ENCODE results near the gene LMX1A.

Gene LMX1A

GRCh38 chr1:165353731-165354671 lies 2.5 kb downstream of the LMX1A start:
- Mint-ChIP-seq H3K4me3 (peak overlapping the region; percentile 39 to 56), H3K36me3 (no peaks in the 10 kb centered on the region), H3K27ac (peak overlapping the region; percentile 85), H3K27me3 (peaks cover 69 to 87% of the 10 kb centered on the region in 2 donors), H3K9me3 (no peaks in the 10 kb centered on the region), H3K4me1 (peaks cover 12 to 25% of the 10 kb centered on the region in 2 donors)
- DNase-seq (no peak), ATAC-seq (replicated peaks) (no peak)

- Mint-ChIP-seq H3K36me3 (no peaks in the 10 kb centered on the region), H3K4me1 (peaks cover 12 to 25% of the 10 kb centered on the region in 2 donors), H3K27me3 (peaks cover 65 to 89% of the 10 kb centered on the region in 2 donors), H3K27ac (peak overlapping the region; percentile 91), H3K4me3 (no peak overlapping the region), H3K9me3 (no peaks in the 10 kb centered on the region)
- DNase-seq (no peak), ATAC-seq (replicated peaks) (no peak)
Observed at GRCh38 chr1:165352442-165353293, 3.8 kb downstream of the LMX1A start.

DNA sequence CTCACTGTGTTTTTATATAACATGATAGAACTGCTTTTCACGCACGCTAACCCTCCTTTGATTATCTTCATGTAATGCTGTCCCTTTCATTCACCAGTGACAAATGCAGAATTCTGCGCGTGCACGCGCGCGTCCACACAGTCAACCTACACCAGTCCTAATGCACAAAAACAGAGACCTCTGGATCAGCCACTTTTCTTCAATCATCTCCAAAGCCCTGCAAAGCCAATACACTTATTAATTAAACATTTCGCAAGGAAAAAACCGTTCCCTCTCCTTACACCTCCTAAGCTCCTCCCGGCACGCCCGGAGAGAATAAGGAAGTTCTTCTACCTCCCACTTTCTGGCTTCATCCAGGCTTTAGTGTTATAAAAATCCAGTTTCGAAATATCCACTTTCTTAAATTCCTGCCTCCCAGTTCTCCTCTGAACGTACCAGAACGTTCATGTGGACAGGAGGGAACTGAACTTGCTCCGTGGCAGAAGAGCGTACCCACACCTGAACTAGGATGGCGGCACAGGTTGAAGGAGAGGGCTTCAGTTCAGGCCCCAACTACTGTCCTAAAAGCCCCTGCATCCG lies 4.6 kb downstream of the LMX1A start:
- Mint-ChIP-seq H3K4me3 (peak overlapping the region in 1 of 2 donors; percentile 8), H3K9me3 (no peaks in the 10 kb centered on the region), H3K4me1 (peaks cover 12 to 25% of the 10 kb centered on the region in 2 donors), H3K27ac (peak overlapping the region; percentile 91), H3K36me3 (no peaks in the 10 kb centered on the region), H3K27me3 (peaks cover 65 to 89% of the 10 kb centered on the region in 2 donors)
- no peak for DNase-seq
- ATAC-seq (replicated peaks) = no peak

- peaks cover 64 to 89% of the 10 kb centered on the region in 2 donors for H3K27me3 Mint-ChIP-seq
- ATAC-seq (replicated peaks) (no peak), DNase-seq (no peak)
- H3K4me3 Mint-ChIP-seq = no peak overlapping the region
- H3K9me3 Mint-ChIP-seq = no peaks in the 10 kb centered on the region
- H3K4me1 Mint-ChIP-seq = peaks cover 12 to 25% of the 10 kb centered on the region in 2 donors
- H3K27ac Mint-ChIP-seq = no peak overlapping the region
- H3K36me3 Mint-ChIP-seq = no peaks in the 10 kb centered on the region
Observed at GRCh38 chr1:165350840-165351239, 5.7 kb downstream of the LMX1A start.

- ATAC-seq (replicated peaks) = no peak
- Mint-ChIP-seq H3K36me3 (no peaks in the 10 kb centered on the region), H3K27me3 (peaks cover 59 to 80% of the 10 kb centered on the region in 2 donors), H3K27ac (no peak overlapping the region), H3K4me3 (no peak overlapping the region), H3K4me1 (no peaks in the 10 kb centered on the region), H3K9me3 (peaks cover 0 to 3% of the 10 kb centered on the region in 2 donors)
- no peak for DNase-seq
Observed at GRCh38 chr1:165345502-165345901, 11.0 kb downstream of the LMX1A start.

GRCh38 chr1:165344736-165345135 lies 11.8 kb downstream of the LMX1A start:
- Mint-ChIP-seq H3K27me3 (peaks cover 62 to 83% of the 10 kb centered on the region in 2 donors), H3K9me3 (peaks cover 0 to 3% of the 10 kb centered on the region in 2 donors), H3K4me1 (no peaks in the 10 kb centered on the region), H3K27ac (no peak overlapping the region), H3K4me3 (no peak overlapping the region), H3K36me3 (no peaks in the 10 kb centered on the region)
- no peak for ATAC-seq (replicated peaks)
- DNase-seq = no peak

- DNase-seq (no peak), ATAC-seq (replicated peaks) (no peak)
- no peak overlapping the region for H3K27ac Mint-ChIP-seq
Observed at GRCh38 chr1:165344198-165344597, 12.3 kb downstream of the LMX1A start.

DNA sequence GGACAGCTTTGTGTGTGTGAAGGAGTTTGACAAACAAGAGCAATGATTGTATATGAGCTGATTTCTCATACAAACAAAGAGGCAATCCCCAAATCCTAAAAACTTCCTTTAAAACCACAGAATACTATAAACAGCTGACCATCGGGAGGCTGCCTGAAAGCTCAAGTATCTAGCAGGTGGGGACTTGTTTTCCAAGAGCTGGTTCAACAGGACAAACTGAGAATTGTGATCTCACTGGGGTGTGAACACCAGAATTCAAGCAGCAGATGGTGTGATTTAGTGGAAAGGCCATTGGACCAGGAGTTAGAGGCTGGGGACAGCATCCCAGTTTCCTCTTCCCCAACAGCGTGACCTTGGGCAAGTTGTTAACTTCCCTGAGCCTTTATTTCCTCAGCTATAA lies 13.9 kb downstream of the LMX1A start:
- peaks cover 0 to 3% of the 10 kb centered on the region in 2 donors for H3K9me3 Mint-ChIP-seq
- no peak for DNase-seq
- no peak for ATAC-seq (replicated peaks)
- H3K27me3 Mint-ChIP-seq = peaks cover 47 to 62% of the 10 kb centered on the region in 2 donors
- no peak overlapping the region for H3K27ac Mint-ChIP-seq
- no peaks in the 10 kb centered on the region for H3K4me1 Mint-ChIP-seq
- no peaks in the 10 kb centered on the region for H3K36me3 Mint-ChIP-seq
- no peak overlapping the region for H3K4me3 Mint-ChIP-seq

More at GRCh38 chr1:165344198-165344597, 12.3 kb downstream of the LMX1A start:
- H3K4me1 Mint-ChIP-seq = no peaks in the 10 kb centered on the region
- peaks cover 0 to 3% of the 10 kb centered on the region in 2 donors for H3K9me3 Mint-ChIP-seq
- H3K4me3 Mint-ChIP-seq = no peak overlapping the region
- no peaks in the 10 kb centered on the region for H3K36me3 Mint-ChIP-seq
- peaks cover 58 to 78% of the 10 kb centered on the region in 2 donors for H3K27me3 Mint-ChIP-seq

DNA sequence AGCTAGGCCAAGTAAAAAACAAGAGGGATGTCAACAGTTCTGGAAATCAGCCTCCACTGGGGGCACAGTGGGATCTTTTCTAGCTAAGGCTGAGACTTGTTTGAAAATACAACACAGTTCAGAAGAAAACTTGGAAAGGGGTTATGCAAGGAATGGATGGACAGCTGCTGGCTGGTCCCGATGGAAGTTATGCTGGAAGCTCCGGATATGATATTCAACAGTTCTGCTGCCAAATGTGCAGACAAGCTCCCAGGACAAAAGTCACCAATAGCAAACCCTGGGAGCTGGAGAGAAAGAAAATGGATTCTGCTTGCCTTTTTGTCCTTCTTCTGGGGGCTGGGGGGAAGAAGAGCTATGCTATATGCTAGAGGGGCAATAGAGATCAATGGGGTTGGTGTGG lies 14.3 kb downstream of the LMX1A start:
- peaks cover 43 to 58% of the 10 kb centered on the region in 2 donors for H3K27me3 Mint-ChIP-seq
- DNase-seq = no peak
- no peak overlapping the region for H3K4me3 Mint-ChIP-seq
- no peak overlapping the region for H3K27ac Mint-ChIP-seq
- H3K9me3 Mint-ChIP-seq = peaks cover 0 to 3% of the 10 kb centered on the region in 2 donors
- H3K36me3 Mint-ChIP-seq = no peaks in the 10 kb centered on the region
- H3K4me1 Mint-ChIP-seq = no peaks in the 10 kb centered on the region
- no peak for ATAC-seq (replicated peaks)

GRCh38 chr1:165339164-165339563 lies 17.4 kb downstream of the LMX1A start:
- H3K4me3 Mint-ChIP-seq = no peak overlapping the region
- H3K9me3 Mint-ChIP-seq = peaks cover 0 to 3% of the 10 kb centered on the region in 2 donors
- H3K27ac Mint-ChIP-seq = no peak overlapping the region
- peaks cover 24 to 30% of the 10 kb centered on the region in 2 donors for H3K27me3 Mint-ChIP-seq
- H3K4me1 Mint-ChIP-seq = no peaks in the 10 kb centered on the region
- ATAC-seq (replicated peaks) (no peak), DNase-seq (no peak)
- no peaks in the 10 kb centered on the region for H3K36me3 Mint-ChIP-seq

DNA sequence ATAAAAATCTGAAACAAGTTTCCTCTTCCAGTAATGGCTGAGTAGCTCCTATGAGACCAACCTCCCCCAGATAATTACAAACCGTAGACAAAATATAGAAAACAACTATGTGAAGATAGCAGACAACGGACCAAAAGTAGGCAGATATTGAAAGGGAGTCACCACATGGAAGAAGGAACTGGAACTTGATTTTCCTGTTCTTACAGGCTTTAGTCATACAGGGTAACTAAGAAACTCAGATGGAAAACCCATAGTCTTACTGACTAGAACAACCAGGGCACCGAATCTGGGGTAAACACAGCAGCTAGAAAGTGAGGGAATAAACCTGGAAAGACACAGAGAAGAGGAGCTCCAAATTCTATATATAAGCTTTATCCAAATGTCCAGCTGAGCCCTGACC lies 26.0 kb downstream of the LMX1A start:
- Mint-ChIP-seq H3K27ac (no peak overlapping the region), H3K27me3 (peaks cover 19 to 26% of the 10 kb centered on the region in 2 donors), H3K9me3 (no peaks in the 10 kb centered on the region), H3K36me3 (no peaks in the 10 kb centered on the region), H3K4me3 (no peak overlapping the region), H3K4me1 (no peaks in the 10 kb centered on the region)
- no peak for DNase-seq
- no peak for ATAC-seq (replicated peaks)

DNA sequence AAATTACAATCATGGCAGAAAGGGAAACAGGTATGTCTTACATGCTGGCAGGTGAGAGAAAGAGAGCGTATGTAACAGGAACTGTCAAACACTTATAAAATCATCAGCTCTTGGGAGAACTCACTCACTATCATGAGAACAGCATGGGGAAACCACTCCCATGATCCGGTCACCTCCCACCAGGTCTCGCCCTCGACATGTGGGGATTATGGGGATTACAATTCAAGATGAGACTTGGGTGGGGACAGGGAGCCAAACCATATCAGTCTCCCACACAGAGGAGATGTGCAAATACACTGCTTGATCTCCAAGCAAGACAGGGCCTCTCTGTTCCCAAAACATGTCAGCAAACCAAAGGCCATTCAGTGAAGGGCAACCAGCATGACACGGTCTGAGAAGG lies 27.4 kb downstream of the LMX1A start:
- no peaks in the 10 kb centered on the region for H3K9me3 Mint-ChIP-seq
- no peaks in the 10 kb centered on the region for H3K36me3 Mint-ChIP-seq
- DNase-seq = no peak
- H3K27me3 Mint-ChIP-seq = peaks cover 25 to 30% of the 10 kb centered on the region in 2 donors
- H3K4me3 Mint-ChIP-seq = no peak overlapping the region
- no peaks in the 10 kb centered on the region for H3K4me1 Mint-ChIP-seq
- ATAC-seq (replicated peaks) = no peak
- no peak overlapping the region for H3K27ac Mint-ChIP-seq

GRCh38 chr1:165328136-165328535 lies 28.4 kb downstream of the LMX1A start:
- H3K27me3 Mint-ChIP-seq = peaks cover 25 to 28% of the 10 kb centered on the region in 2 donors
- H3K36me3 Mint-ChIP-seq = no peaks in the 10 kb centered on the region
- H3K9me3 Mint-ChIP-seq = no peaks in the 10 kb centered on the region
- no peak overlapping the region for H3K4me3 Mint-ChIP-seq
- no peaks in the 10 kb centered on the region for H3K4me1 Mint-ChIP-seq
- DNase-seq (no peak), ATAC-seq (replicated peaks) (no peak)
- no peak overlapping the region for H3K27ac Mint-ChIP-seq

GRCh38 chr1:165327538-165327937 lies 29.0 kb downstream of the LMX1A start:
- DNase-seq = no peak
- Mint-ChIP-seq H3K4me1 (no peaks in the 10 kb centered on the region), H3K9me3 (peaks cover 0 to 3% of the 10 kb centered on the region in 2 donors), H3K27ac (no peak overlapping the region), H3K4me3 (no peak overlapping the region), H3K27me3 (peaks cover 27 to 30% of the 10 kb centered on the region in 2 donors), H3K36me3 (no peaks in the 10 kb centered on the region)
- no peak for ATAC-seq (replicated peaks)
